ENCODE measurements around the gene TMEM45A.

TMEM45A gene

DNA sequence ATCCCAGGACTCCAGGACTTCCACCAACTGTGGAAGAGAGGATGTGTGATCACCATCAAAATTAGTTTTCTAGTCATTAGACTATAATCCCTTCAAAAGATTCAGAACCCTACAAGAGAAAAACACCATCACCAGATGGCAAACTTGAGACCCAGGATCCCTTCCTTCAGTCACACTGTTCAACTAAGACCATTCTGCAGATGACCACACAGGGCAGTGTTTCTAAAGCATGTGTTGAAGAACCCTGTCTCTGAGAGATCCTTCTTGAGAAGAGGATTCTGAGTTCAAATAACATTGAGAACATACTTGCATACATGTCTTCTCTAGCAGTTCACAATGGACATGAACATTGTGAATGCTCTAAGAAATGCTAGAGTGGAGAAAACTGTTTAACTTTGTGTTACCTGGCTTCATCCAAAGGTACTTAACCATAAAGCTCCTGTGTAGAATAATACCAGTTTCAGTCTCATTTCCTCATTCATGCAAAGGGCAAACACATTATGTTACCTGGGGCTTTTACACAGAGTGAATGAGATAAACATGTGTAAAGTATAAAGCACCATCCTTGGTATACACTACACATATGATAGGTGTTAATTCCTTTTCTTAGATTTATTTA lies 114.6 kb downstream of the TMEM45A start:
- TF ChIP-seq, protein P1, sequence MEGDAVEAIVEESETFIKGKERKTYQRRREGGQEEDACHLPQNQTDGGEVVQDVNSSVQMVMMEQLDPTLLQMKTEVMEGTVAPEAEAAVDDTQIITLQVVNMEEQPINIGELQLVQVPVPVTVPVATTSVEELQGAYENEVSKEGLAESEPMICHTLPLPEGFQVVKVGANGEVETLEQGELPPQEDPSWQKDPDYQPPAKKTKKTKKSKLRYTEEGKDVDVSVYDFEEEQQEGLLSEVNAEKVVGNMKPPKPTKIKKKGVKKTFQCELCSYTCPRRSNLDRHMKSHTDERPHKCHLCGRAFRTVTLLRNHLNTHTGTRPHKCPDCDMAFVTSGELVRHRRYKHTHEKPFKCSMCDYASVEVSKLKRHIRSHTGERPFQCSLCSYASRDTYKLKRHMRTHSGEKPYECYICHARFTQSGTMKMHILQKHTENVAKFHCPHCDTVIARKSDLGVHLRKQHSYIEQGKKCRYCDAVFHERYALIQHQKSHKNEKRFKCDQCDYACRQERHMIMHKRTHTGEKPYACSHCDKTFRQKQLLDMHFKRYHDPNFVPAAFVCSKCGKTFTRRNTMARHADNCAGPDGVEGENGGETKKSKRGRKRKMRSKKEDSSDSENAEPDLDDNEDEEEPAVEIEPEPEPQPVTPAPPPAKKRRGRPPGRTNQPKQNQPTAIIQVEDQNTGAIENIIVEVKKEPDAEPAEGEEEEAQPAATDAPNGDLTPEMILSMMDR (IDR thresholded peaks at IDR 0.05): no peak

DNA sequence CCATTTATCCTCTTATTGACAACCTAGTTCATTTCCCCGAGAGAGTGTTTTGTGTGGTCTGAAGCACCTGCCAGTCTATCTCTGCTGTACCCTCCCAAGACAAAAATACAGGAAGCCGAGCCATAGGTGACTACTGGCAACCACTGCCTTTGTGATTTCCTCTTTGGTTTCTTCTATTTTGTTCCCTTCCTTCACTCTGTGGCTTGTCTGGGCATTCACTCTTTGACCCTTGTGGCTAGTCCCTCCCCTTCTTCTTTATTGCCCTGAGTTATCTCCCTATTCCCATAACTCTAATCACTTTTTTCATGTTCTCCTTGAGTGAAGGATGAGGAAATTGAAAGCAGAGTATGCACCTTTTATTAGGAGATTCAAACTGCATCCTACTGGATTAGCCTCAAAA lies 116.9 kb downstream of the TMEM45A start, which contains the start of gene ADGRG7:
TSS of gene ADGRG7 (plus strand) at position 297 of the 400 bp plus-strand sequence. CDS start 256 bp downstream, outside the sequence.
- TF ChIP-seq, protein P1 (IDR thresholded peaks at IDR 0.05): no peak

DNA sequence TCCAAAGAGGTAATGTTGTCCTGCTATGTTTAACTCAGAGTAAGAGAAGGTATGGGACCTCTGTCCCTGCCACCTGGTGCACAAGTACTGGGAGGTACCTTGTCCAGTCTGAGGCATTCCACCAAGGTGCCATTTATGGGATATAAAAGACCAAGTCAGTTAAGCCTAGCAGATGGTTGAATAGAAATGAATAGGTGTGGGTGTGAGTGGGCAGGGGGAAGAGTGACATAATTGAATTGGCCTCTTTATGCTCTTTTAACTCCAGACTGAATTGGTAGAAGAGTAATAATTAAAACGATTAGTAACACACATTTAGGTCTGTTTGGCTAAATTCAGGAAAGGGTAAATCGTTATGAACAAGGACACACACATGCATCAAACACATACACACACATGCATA lies 117.5 kb downstream of the TMEM45A start:
- TF ChIP-seq, protein P1 (IDR thresholded peaks at IDR 0.05): no peak

DNA sequence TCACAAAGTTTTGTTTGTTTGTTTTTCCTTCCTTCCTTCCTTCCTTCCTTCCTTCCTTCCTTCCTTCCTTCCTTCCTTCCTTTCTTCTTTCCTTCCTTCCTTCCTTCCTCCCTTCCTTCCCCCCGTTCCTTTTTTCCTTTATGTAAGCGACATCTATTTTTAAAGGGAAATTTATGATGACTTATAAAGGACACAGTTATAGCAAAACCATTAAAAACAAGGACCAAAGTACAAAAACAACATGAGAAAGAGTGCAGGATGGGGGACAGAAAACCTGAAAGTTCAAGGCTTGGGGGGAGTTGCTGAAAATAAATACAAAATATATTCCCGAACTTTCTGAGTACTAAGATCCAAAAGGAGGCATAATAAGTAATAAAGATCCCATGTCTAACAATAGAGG lies 118.8 kb downstream of the TMEM45A start:
- TF ChIP-seq, protein P1 (IDR thresholded peaks at IDR 0.05): no peak

DNA sequence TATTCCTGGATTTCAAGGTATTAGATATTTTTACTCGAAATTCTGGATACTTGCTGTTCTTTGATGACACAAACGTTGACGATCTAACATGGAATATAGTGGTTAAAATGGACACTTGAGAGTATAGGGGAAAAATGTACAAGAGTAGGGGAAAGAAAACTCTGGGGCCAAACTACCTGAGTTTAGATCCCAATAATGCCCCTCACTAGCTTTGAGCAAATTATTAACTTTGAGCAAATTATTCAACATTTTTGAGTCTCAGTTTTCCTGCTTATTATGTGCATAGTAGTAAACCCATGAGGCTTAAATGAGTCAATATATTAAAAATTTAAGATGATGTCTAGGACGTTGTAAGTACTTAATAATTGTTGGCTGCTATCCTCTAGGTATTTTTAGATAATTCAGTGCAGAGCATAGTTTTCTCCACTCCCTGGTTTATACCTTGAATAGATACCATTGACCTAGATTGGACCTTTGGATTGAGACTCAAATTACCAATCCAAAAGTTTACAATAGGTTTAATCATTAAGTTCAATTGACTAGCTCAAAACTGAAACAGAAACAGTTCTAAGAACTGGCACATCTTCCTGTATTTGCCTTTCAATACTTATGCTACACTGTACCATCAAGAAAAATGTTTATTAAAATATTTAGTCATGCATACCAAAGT lies 121.4 kb downstream of the TMEM45A start:
- TF ChIP-seq, protein P1 (IDR thresholded peaks at IDR 0.05): no peak

DNA sequence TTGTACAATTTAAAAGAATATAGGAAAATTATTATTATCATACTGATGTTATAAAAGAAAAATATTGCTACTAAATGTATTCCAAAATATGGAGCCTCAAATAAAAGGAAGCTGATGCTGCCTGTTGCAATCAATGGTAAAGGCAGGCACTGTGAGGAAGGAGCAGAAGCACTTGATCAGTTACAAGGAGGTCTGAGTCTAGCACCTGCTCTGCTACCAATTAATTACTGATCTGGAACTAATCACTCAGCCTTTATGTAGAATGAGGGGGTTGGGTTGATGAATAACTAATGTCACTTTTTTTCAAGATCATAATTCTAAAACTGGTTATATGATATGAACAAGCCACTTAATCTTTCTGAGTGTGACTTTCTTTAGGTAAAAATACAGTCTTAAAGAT lies 122.5 kb downstream of the TMEM45A start:
- TF ChIP-seq, protein P1 (IDR thresholded peaks at IDR 0.05): no peak

DNA sequence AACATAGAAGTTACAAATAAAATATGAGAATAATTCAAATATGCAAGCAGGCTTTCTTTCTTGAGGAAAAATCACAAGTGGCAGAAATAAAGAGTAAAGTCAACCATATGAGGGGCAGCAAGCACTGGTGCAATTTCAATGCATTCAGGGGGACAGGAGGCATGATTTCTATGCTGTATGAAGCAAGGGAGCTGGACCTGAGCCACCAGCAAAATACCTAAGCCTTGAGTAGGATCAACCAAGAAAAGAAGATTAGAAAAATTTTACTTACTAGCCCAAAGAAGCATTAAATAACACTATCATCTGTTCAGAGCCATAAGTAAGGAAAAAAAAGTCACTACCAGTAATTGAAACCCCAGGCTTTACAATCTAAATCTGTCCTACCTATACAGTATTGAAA lies 123.3 kb downstream of the TMEM45A start:
- TF ChIP-seq, protein P1 (IDR thresholded peaks at IDR 0.05): no peak

Measured in LNCAP (cell line).